Caco-2 (cell line): ENCODE results near the gene ST8SIA2. TPM values are rescaled to one million over a fixed set of nuclear protein-coding genes. Genes with fewer than 3 reads are reported as not detected.
A peak's percentile ranks its signal among the peaks of the same experiment; 100 is the strongest.

ENCODE experiments used
- BruUV-seq: library from RNA; stranded (reverse); fragments of 400-500 nt; replicated peaks from 2 replicates; lab custom pipeline; 2021; lab: Mats Ljungman, UMichigan
- CTCF ChIA-PET: fragments of 300-600 bp; sonication (Branson Sonifier 250); formaldehyde crosslinking; loops from one replicate; lab custom pipeline; 2022; ENCODE audit warnings: antibody characterized with exemption; lab: Charles Lee
- POLR2A ChIA-PET: fragments of 300-600 bp; sonication (Branson Sonifier 250); formaldehyde crosslinking; loops from one replicate; lab custom pipeline; 2022; ENCODE audit warnings: antibody characterized with exemption; lab: Charles Lee
- DNase-seq, 2 experiments: peaks; one replicate each; pipeline versions ENCODE4 v3.0.0 to v3.0.0-alpha.2; 2020 to 2022
- H3K27me3 ChIP-seq: replicated peaks from 2 replicates; pipeline ENCODE4 v1.6.0; 2011; ENCODE audit warnings: low read length; ENCODE audit not compliant: control insufficient read depth, insufficient read depth
- H3K36me3 ChIP-seq: 2 replicates; pipeline ENCODE4 v1.5.1; 2011; ENCODE audit warnings: low read length; ENCODE audit not compliant: control insufficient read depth, insufficient read depth
- H3K4me1 ChIP-seq: fragments of 250-450 bp; sonication (Bioruptor Pico); 2 replicates; pipeline ENCODE4 v1.5.1; 2020; ENCODE audit warnings: mild to moderate bottlenecking
- H3K4me3 ChIP-seq: 2 replicates; pipeline ENCODE4 v1.5.1; 2011; ENCODE audit warnings: low read depth, mild to moderate bottlenecking, control low read depth, low read length
- H3K9me3 ChIP-seq: fragments of 250-450 bp; sonication (Bioruptor Pico); 2 replicates; pipeline ENCODE4 v1.5.1; 2020; ENCODE audit warnings: mild to moderate bottlenecking, moderate library complexity
- H3K27ac Mint-ChIP-seq: one replicate; pipeline ENCODE4 v1.8.0; 2022; ENCODE audit warnings: mixed read lengths; ENCODE audit not compliant: unreplicated experiment
- H3K27me3 Mint-ChIP-seq: one replicate; pipeline ENCODE4 v1.8.0; 2022; ENCODE audit warnings: mixed read lengths; ENCODE audit not compliant: insufficient read depth, unreplicated experiment
- H3K36me3 Mint-ChIP-seq: one replicate; pipeline ENCODE4 v1.8.0; 2022; ENCODE audit warnings: mild to moderate bottlenecking, mixed read lengths; ENCODE audit not compliant: insufficient read depth, unreplicated experiment
- H3K4me1 Mint-ChIP-seq: one replicate; pipeline ENCODE4 v1.8.0; 2022; ENCODE audit warnings: low read depth, mixed read lengths; ENCODE audit not compliant: unreplicated experiment
- H3K4me3 Mint-ChIP-seq: one replicate; pipeline ENCODE4 v1.8.0; 2022; ENCODE audit warnings: mild to moderate bottlenecking, moderate library complexity, mixed read lengths; ENCODE audit not compliant: unreplicated experiment
- H3K9me3 Mint-ChIP-seq: one replicate; pipeline ENCODE4 v1.8.0; 2022; ENCODE audit warnings: mixed read lengths; ENCODE audit not compliant: unreplicated experiment
- intact Hi-C: fragments of 100-400 bp; cut with micrococcal nuclease; formaldehyde crosslinking; loops from one replicate; pipeline ENCODE4 v1.10.0; 2022; ENCODE audit not compliant: unreplicated experiment
- total RNA-seq: library from RNA; stranded (reverse); gene quantifications from 2 replicates; pipeline ENCODE4 v1.2.3, GENCODE V29; 2022
- TF ChIP-seq, protein P1 (sequence below), 2 experiments: fragments of 200-600 bp in 1 of 2; IDR thresholded peaks; 1 replicate in 1 of 2; 2 replicates in 1 of 2; pipeline versions ENCODE4 v1.5.1 to v1.8.0; 2011 to 2022; ENCODE audit warnings: antibody characterized with exemption in 1 of 2, control low read depth in 1 of 2, inconsistent platforms in 1 of 2, low read depth in 1 of 2, low read length in 1 of 2, mild to moderate bottlenecking in 1 of 2, moderate library complexity in 1 of 2; ENCODE audit not compliant: insufficient read depth in 1 of 2, severe bottlenecking in 1 of 2, unreplicated experiment in 1 of 2

Gene ST8SIA2
- total RNA-seq, 1 experiment from 2014 or later: not detected

DNA sequence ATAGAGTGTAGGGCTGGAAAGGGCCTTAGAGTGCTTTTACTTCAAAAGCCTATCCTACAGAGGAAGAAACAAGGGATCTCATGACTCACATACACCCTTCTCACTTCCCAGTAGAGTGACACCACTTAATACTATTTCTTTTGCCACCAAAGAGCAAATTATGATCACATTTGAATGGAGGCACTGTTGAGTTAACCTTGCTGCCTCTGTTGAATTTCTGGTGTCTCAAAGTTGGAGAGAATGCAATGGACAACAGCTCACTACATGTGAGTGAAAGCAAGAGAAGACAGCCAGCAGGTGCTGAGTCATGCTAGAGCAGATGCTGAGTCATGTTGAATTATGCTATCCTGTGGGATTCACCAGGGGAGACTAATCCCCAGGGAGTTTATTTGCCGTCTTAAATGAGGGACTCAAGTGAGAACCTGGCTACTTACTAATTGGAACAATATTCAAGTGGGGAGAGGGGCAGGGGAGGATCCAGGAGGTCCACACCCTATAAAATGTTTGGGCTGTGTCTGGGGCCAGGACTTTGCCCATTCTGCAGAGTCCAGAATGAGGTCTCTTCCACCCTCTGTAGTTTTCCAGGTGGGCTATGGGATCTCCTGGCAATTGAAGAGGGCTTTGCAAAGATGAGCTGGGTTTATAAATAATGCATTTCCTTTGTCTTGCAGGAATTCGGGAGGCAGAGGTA is 35.8 kb downstream of the ST8SIA2 start:
- Mint-ChIP-seq H3K4me3 (no peak overlapping the region), H3K36me3 (no peaks in the 10 kb centered on the region), H3K27me3 (peaks cover 16% of the 10 kb centered on the region), H3K27ac (no peak overlapping the region), H3K9me3 (no peaks in the 10 kb centered on the region), H3K4me1 (no peaks in the 10 kb centered on the region)
- Histone ChIP-seq H3K4me1 (peaks cover 3% of the 10 kb centered on the region; the same call in 1 of the 2 replicates), H3K27me3 (peaks cover 3% of the 10 kb centered on the region), H3K9me3 (no peaks in the 10 kb centered on the region), H3K4me3 (no peak overlapping the region), H3K36me3 (no peaks in the 10 kb centered on the region)
- no TSS peak for BruUV-seq
- TF ChIP-seq, protein P1, sequence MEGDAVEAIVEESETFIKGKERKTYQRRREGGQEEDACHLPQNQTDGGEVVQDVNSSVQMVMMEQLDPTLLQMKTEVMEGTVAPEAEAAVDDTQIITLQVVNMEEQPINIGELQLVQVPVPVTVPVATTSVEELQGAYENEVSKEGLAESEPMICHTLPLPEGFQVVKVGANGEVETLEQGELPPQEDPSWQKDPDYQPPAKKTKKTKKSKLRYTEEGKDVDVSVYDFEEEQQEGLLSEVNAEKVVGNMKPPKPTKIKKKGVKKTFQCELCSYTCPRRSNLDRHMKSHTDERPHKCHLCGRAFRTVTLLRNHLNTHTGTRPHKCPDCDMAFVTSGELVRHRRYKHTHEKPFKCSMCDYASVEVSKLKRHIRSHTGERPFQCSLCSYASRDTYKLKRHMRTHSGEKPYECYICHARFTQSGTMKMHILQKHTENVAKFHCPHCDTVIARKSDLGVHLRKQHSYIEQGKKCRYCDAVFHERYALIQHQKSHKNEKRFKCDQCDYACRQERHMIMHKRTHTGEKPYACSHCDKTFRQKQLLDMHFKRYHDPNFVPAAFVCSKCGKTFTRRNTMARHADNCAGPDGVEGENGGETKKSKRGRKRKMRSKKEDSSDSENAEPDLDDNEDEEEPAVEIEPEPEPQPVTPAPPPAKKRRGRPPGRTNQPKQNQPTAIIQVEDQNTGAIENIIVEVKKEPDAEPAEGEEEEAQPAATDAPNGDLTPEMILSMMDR (IDR thresholded peaks at IDR 0.05; ENCODE audit: insufficient read depth in 1 of 2, low read depth in 1 of 2, low read length in 1 of 2, severe bottlenecking in 1 of 2, unreplicated experiment in 1 of 2): no peak
- ChIA-PET POLR2A (no interaction called here), CTCF (no interaction called here)
- intact Hi-C loops: no loop called here
- DNase-seq: peak in 1 of 2 experiments; percentile 9

DNA sequence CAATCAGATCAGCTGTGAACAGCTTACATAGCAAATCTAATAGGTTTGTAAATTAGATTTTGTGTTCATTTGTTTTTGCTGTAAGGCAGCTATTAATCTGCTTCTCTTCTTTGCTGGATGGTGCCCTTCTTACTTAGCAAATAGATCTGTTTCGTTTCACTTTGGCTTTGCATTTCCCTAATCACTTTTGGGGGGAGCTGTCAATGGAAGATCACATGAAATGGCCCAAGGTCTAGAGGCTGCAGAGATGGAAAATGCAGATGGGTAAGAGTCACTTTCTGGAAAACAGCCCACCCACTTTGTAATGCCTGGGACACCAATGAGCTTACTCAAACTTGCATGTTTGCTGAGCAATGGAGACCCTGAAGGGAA is 36.4 kb downstream of the ST8SIA2 start:
- TF ChIP-seq, protein P1 (IDR thresholded peaks at IDR 0.05; ENCODE audit: insufficient read depth in 1 of 2, low read depth in 1 of 2, low read length in 1 of 2, severe bottlenecking in 1 of 2, unreplicated experiment in 1 of 2): no peak
- peaks cover 4% of the 10 kb centered on the region for H3K27me3 ChIP-seq
- ChIA-PET POLR2A (no interaction called here), CTCF (no interaction called here)
- peaks cover 17% of the 10 kb centered on the region for H3K27me3 Mint-ChIP-seq
- H3K9me3 Mint-ChIP-seq: no peaks in the 10 kb centered on the region
- no peak overlapping the region for H3K4me3 ChIP-seq
- no peak overlapping the region for H3K4me3 Mint-ChIP-seq
- H3K36me3 Mint-ChIP-seq: no peaks in the 10 kb centered on the region
- DNase-seq: no peak
- peaks cover 3% of the 10 kb centered on the region; the same call in 1 of the 2 replicates for H3K4me1 ChIP-seq
- no peak overlapping the region for H3K27ac Mint-ChIP-seq
- no peaks in the 10 kb centered on the region for H3K9me3 ChIP-seq
- no TSS peak for BruUV-seq
- no peaks in the 10 kb centered on the region for H3K4me1 Mint-ChIP-seq
- H3K36me3 ChIP-seq: no peaks in the 10 kb centered on the region
- intact Hi-C loops: no loop called here

DNA sequence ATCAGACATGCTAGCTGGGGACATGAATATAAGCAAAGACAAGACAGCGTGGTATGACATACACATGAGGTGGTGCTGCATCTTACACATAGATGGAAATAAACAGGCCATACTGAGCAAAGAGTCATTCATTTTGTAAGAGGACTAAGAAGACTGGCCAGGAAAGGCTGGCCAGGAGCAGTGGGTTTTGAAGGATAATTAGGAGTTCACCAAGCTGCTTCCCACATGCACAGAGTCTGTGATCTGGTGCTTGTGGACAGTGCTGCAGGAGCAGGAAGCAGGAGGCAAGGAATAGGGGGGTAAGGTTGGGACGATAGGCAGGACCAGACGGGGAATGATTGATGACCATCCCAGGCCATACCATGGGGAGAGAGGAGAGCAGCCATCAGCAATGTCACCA is 41.5 kb downstream of the ST8SIA2 start:
- CTCF ChIA-PET: no interaction called here
- H3K27ac Mint-ChIP-seq: no peak overlapping the region
- H3K27me3 Mint-ChIP-seq: peaks cover 9% of the 10 kb centered on the region

More for the DNA sequence above, 41.5 kb downstream of the ST8SIA2 start:
- no peak overlapping the region for H3K4me3 Mint-ChIP-seq
- TF ChIP-seq, protein P1 (IDR thresholded peaks at IDR 0.05; ENCODE audit: insufficient read depth in 1 of 2, low read depth in 1 of 2, low read length in 1 of 2, severe bottlenecking in 1 of 2, unreplicated experiment in 1 of 2): no peak
- no peaks in the 10 kb centered on the region for H3K36me3 Mint-ChIP-seq
- no peaks in the 10 kb centered on the region for H3K36me3 ChIP-seq
- DNase-seq: no peak
- POLR2A ChIA-PET: no interaction called here
- BruUV-seq: no TSS peak
- H3K4me1 ChIP-seq: no peaks in the 10 kb centered on the region
- no peaks in the 10 kb centered on the region for H3K4me1 Mint-ChIP-seq
- H3K9me3 ChIP-seq: no peaks in the 10 kb centered on the region
- H3K4me3 ChIP-seq: no peak overlapping the region
- intact Hi-C loops: no loop called here
- no peaks in the 10 kb centered on the region for H3K9me3 Mint-ChIP-seq
- peaks cover 4% of the 10 kb centered on the region for H3K27me3 ChIP-seq
